Colonic mucosa (tissue), 4 donors: Measurements from ENCODE around the gene ATP9A. TPM values are rescaled to one million over a fixed set of nuclear protein-coding genes. Genes with fewer than 3 reads are reported as not detected.

ENCODE experiments used
- DNase-seq: peaks from one replicate; pipeline ENCODE4 v3.0.0-alpha.2; 2020
- H3K27ac ChIP-seq: fragments of 200-600 bp; one replicate; pipeline ENCODE4 v1.8.0; 2021
- H3K27me3 ChIP-seq: fragments of 200-600 bp; one replicate; pipeline ENCODE4 v1.8.0; 2021
- H3K36me3 ChIP-seq: fragments of 200-600 bp; one replicate; pipeline ENCODE4 v1.8.0; 2021
- H3K4me1 ChIP-seq: fragments of 200-600 bp; one replicate; pipeline ENCODE4 v1.8.0; 2021; ENCODE audit warnings: mild to moderate bottlenecking
- H3K4me3 ChIP-seq: fragments of 200-600 bp; one replicate; pipeline ENCODE4 v1.8.0; 2021
- H3K9ac ChIP-seq, 2 donors: one replicate each; pipeline ENCODE4 v1.7.0; 2013; ENCODE audit warnings: control low read depth in 2 of 2, low read depth in 2 of 2, low read length in 2 of 2
- H3K9me3 ChIP-seq: fragments of 200-600 bp; one replicate; pipeline ENCODE4 v1.8.0; 2021
- CTCF ChIP-seq: fragments of 200-600 bp; IDR thresholded peaks from one replicate; pipeline ENCODE4 v1.8.0; 2022; ENCODE audit warnings: antibody characterized with exemption, mild to moderate bottlenecking
- intact Hi-C: fragments of 100-400 bp; cut with DNase I; formaldehyde crosslinking; loops from one replicate; pipeline ENCODE4 v1.14.1; 2022
- total RNA-seq, 2 donors: library from RNA; stranded (reverse); fragmentation: NEBNext Ultra II Directional in 1 of 2; extraction: Animal tissue kit (Norgen Biotek cat#: 25700) in 1 of 2; gene quantifications; one replicate each; pipeline ENCODE4 v1.2.1, GENCODE V29; 2021
- donor health status: healthy.
- donor health status: DM: no; HTN: no; CAD: no.
- donor health status: DM: no; HTN: no; CAD: no.

The ATP9A gene
- total RNA-seq, 2 donors from 2014 or later: 40.2 to 70.1 TPM

GRCh38 chr20:51553897-51554486 lies 214.2 kb downstream of the ATP9A start:
- Histone ChIP-seq H3K9me3 (no peaks in the 10 kb centered on the region), H3K9ac (no peak overlapping the region), H3K36me3 (no peaks in the 10 kb centered on the region), H3K27me3 (no peaks in the 10 kb centered on the region), H3K4me3 (no peak overlapping the region), H3K4me1 (no peaks in the 10 kb centered on the region), H3K27ac (no peak overlapping the region)
- no peak for TF ChIP-seq CTCF
- intact Hi-C loops: no loop called here
- DNase-seq: no peak

GRCh38 chr20:51551186-51551585 lies 217.0 kb downstream of the ATP9A start:
- TF ChIP-seq CTCF: no peak
- H3K9ac ChIP-seq: no peak overlapping the region
- no peaks in the 10 kb centered on the region for H3K27me3 ChIP-seq
- no peaks in the 10 kb centered on the region for H3K9me3 ChIP-seq
- H3K4me3 ChIP-seq: no peak overlapping the region
- intact Hi-C loops: no loop called here
- no peak overlapping the region for H3K27ac ChIP-seq
- no peak for DNase-seq
- no peaks in the 10 kb centered on the region for H3K36me3 ChIP-seq
- H3K4me1 ChIP-seq: no peaks in the 10 kb centered on the region

- H3K9me3 ChIP-seq: no peaks in the 10 kb centered on the region
- DNase-seq: no peak
- H3K27ac ChIP-seq: no peak overlapping the region
- no peak for TF ChIP-seq CTCF
- H3K9ac ChIP-seq: no peak overlapping the region
- no peaks in the 10 kb centered on the region for H3K27me3 ChIP-seq
- H3K4me1 ChIP-seq: no peaks in the 10 kb centered on the region
- H3K36me3 ChIP-seq: no peaks in the 10 kb centered on the region
- H3K4me3 ChIP-seq: no peak overlapping the region
- intact Hi-C loops: no loop called here
Observed at GRCh38 chr20:51549474-51549873, 218.7 kb downstream of the ATP9A start.

- DNase-seq: no peak
- no peak for TF ChIP-seq CTCF
- intact Hi-C loops: no loop called here
Observed at GRCh38 chr20:51547951-51548350, 220.2 kb downstream of the ATP9A start.

More at GRCh38 chr20:51547951-51548350, 220.2 kb downstream of the ATP9A start:
- H3K4me3 ChIP-seq: no peak overlapping the region
- no peak overlapping the region for H3K9ac ChIP-seq
- no peak overlapping the region for H3K27ac ChIP-seq
- peaks cover 1% of the 10 kb centered on the region for H3K4me1 ChIP-seq
- no peaks in the 10 kb centered on the region for H3K9me3 ChIP-seq
- H3K36me3 ChIP-seq: no peaks in the 10 kb centered on the region
- H3K27me3 ChIP-seq: no peaks in the 10 kb centered on the region

Other genes starting within 250 kb of the ATP9A start
- 1 to 10 TPM; 5.8 to 7.3 TPM for gene NFATC2, start 225.7 kb downstream of the ATP9A start, total RNA-seq
- under 1 TPM; 0.13 to 0.35 TPM for gene SALL4, start 34.1 kb upstream of the ATP9A start, total RNA-seq